Endothelial cell of umbilical vein (primary cell): ENCODE results near the gene PLCD1. TPM values are rescaled to one million over a fixed set of nuclear protein-coding genes. Genes with fewer than 3 reads are reported as not detected.

Source experiments
- BruUV-seq: library from RNA; stranded (reverse); fragments of 400-500 nt; replicated peaks from 2 replicates; lab custom pipeline; 2021; lab: Mats Ljungman, UMichigan
- CTCF ChIA-PET: fragments of 300-600, 350-600 bp; sonication (Branson Sonifier 250); formaldehyde crosslinking; loops from one replicate; lab custom pipeline; 2021; ENCODE audit warnings: antibody characterized with exemption, inconsistent platforms; lab: Charles Lee
- POLR2A ChIA-PET: fragments of 300-600, 350-600 bp; sonication (Branson Sonifier 250); formaldehyde crosslinking; loops from one replicate; lab custom pipeline; 2021; ENCODE audit warnings: antibody characterized with exemption, inconsistent platforms; lab: Charles Lee
- DNase-seq: peaks from one replicate; pipeline ENCODE4 v3.0.0-alpha.2; 2011; ENCODE audit warnings: low read depth, low spot score
- FAIRE-seq: peaks from 2 replicates; lab custom pipeline; 2011; peaks lifted over from hg19 to GRCh38; lab: Jason Lieb, UNC
- H2AFZ ChIP-seq: 2 replicates; pipeline ENCODE4 v1.6.0; 2012; ENCODE audit warnings: low read depth, low read length, control low read depth, inconsistent platforms
- H3K27ac ChIP-seq: 2 replicates; pipeline ENCODE4 v1.5.1; 2011; ENCODE audit warnings: low read depth, mild to moderate bottlenecking, control low read depth, low read length, moderate library complexity; ENCODE audit not compliant: insufficient read depth
- H3K27me3 ChIP-seq, 2 experiments: 2 replicates each; pipeline versions ENCODE4 v1.6.0 to v1.6.1; 2011; ENCODE audit warnings: low read length in 2 of 2, mixed read lengths in 1 of 2; ENCODE audit not compliant: control insufficient read depth in 2 of 2, insufficient read depth in 2 of 2
- H3K36me3 ChIP-seq, 2 experiments: 2 replicates in 1 of 2; 3 replicates in 1 of 2; pipeline ENCODE4 v1.5.1; 2011; ENCODE audit warnings: low read length in 2 of 2, mild to moderate bottlenecking in 1 of 2, moderate library complexity in 1 of 2; ENCODE audit not compliant: control insufficient read depth in 2 of 2, insufficient read depth in 2 of 2; ENCODE audit errors: extremely low read depth in 1 of 2
- H3K4me1 ChIP-seq: 3 replicates; pipeline ENCODE4 v1.5.1; 2011; ENCODE audit warnings: mild to moderate bottlenecking, low read length; ENCODE audit not compliant: control insufficient read depth, insufficient read depth; ENCODE audit errors: extremely low read depth
- H3K4me2 ChIP-seq: 2 replicates; pipeline ENCODE4 v1.6.1; 2011; ENCODE audit warnings: low read length, control low read depth, mixed read lengths; ENCODE audit not compliant: insufficient read depth
- H3K4me3 ChIP-seq, 3 experiments: fragments of 200-600 bp in 1 of 3; sonication (generic), shearing (Covaris generic) in 1 of 3; replicated peaks in 1 of 3; 2 replicates each; pipeline ENCODE4 v1.5.1; 2011 to 2016; ENCODE audit warnings: control low read depth in 3 of 3, low read length in 3 of 3, mild to moderate bottlenecking in 2 of 3, inconsistent platforms in 1 of 3, low read depth in 1 of 3, moderate library complexity in 1 of 3; ENCODE audit not compliant: insufficient read depth in 1 of 3
- H3K79me2 ChIP-seq: 2 replicates; pipeline ENCODE4 v1.6.0; 2012; ENCODE audit warnings: low read length, inconsistent platforms; ENCODE audit not compliant: control insufficient read depth, insufficient read depth
- H3K9ac ChIP-seq: replicated peaks from 2 replicates; pipeline ENCODE3; 2011; ENCODE audit warnings: low read length, control low read depth; ENCODE audit not compliant: insufficient read depth; ENCODE audit errors: extremely low read depth
- H3K9me1 ChIP-seq: replicated peaks from 3 replicates; pipeline ENCODE4 v1.6.0; 2011; ENCODE audit warnings: mild to moderate bottlenecking, low read length; ENCODE audit not compliant: control insufficient read depth, insufficient read depth; ENCODE audit errors: extremely low read depth
- H3K9me3 ChIP-seq: replicated peaks from 2 replicates; pipeline ENCODE4 v1.5.1; 2012; ENCODE audit warnings: low read length, inconsistent platforms; ENCODE audit not compliant: control insufficient read depth, insufficient read depth
- H4K20me1 ChIP-seq: replicated peaks from 2 replicates; pipeline ENCODE3; 2011; ENCODE audit warnings: mild to moderate bottlenecking, low read length; ENCODE audit not compliant: control insufficient read depth, insufficient read depth; ENCODE audit errors: extremely low read depth
- EZH2 ChIP-seq: IDR thresholded peaks from 2 replicates; pipeline ENCODE4 v1.6.1; 2012; ENCODE audit warnings: borderline replicate concordance, low read depth, mild to moderate bottlenecking, moderate library complexity, low read length, inconsistent platforms; ENCODE audit not compliant: severe bottlenecking
- FOS ChIP-seq: IDR thresholded peaks from 2 replicates; pipeline ENCODE4 v1.6.1; 2011; ENCODE audit warnings: mild to moderate bottlenecking, low read length, moderate library complexity, borderline replicate concordance; ENCODE audit not compliant: insufficient read depth
- GATA2 ChIP-seq: IDR thresholded peaks from 2 replicates; pipeline ENCODE4 v1.7.0; 2011; ENCODE audit warnings: low read depth, mild to moderate bottlenecking, moderate library complexity, mixed read lengths, low read length; ENCODE audit not compliant: insufficient read length, insufficient read depth
- JUN ChIP-seq: IDR thresholded peaks from 2 replicates; pipeline ENCODE4 v1.6.1; 2011; ENCODE audit warnings: borderline replicate concordance, low read depth; ENCODE audit not compliant: insufficient read length, insufficient read depth
- MYC ChIP-seq: IDR thresholded peaks from one replicate; pipeline ENCODE4 v1.6.1; 2011; ENCODE audit warnings: mild to moderate bottlenecking, low read depth, low read length
- POLR2A ChIP-seq: IDR thresholded peaks from 2 replicates; pipeline ENCODE4 v1.6.1; 2012; ENCODE audit warnings: low read depth, mild to moderate bottlenecking, control low read depth, low read length
- POLR2AphosphoS5 ChIP-seq: IDR thresholded peaks from 2 replicates; pipeline ENCODE4 v1.6.1; 2012; ENCODE audit warnings: low read depth, mild to moderate bottlenecking, control low read depth, low read length, moderate library complexity; ENCODE audit not compliant: insufficient read depth
- dilution Hi-C: fragments of 300-500 bp; cut with MboI; formaldehyde crosslinking; loops from one replicate; pipeline ENCODE4 v1.15.0; 2019; ENCODE audit warnings: low sequenced_read_pairs; ENCODE audit not compliant: extremely low pct_ligation_motif_present
- intact Hi-C: fragments of 100-400 bp; cut with micrococcal nuclease; formaldehyde crosslinking; loops from one replicate; pipeline ENCODE4 v1.10.0; 2022
- polyA plus RNA-seq, 4 experiments: library from polyadenylated mRNA; depleted of rRNA in 3 of 4; stranded (reverse) in 3 of 4; unstranded in 1 of 4; fragments of >200 nt; gene quantifications; 2 replicates each; pipeline versions ENCODE4 v1.2.1 to v1.2.3, GENCODE V29; 2011 to 2012; ENCODE audit warnings: missing spikeins in 1 of 4
- total RNA-seq: library from RNA; stranded (reverse); gene quantifications from 2 replicates; pipeline ENCODE4 v1.2.3, GENCODE V29; 2021
- TF ChIP-seq, protein P1 (sequence below), 2 donors: IDR thresholded peaks; 1 replicate in 1 of 2; 2 replicates in 1 of 2; pipeline ENCODE4 v1.5.1; 2011; ENCODE audit warnings: low read length in 2 of 2, mild to moderate bottlenecking in 2 of 2, moderate library complexity in 2 of 2, control low read depth in 1 of 2, inconsistent platforms in 1 of 2, low read depth in 1 of 2; ENCODE audit not compliant: insufficient read depth in 1 of 2; ENCODE audit errors: extremely low read depth in 1 of 2
- TF ChIP-seq, protein P2 (sequence below): IDR thresholded peaks from 2 replicates; pipeline ENCODE4 v1.6.1; 2011; ENCODE audit not compliant: insufficient read depth, insufficient read length

The PLCD1 gene
- total and polyA plus RNA-seq, 2 donors (not counting 3 experiments of a cell fraction or from before 2014, with no cell fraction given) = 12.6 to 15.3 TPM

DNA sequence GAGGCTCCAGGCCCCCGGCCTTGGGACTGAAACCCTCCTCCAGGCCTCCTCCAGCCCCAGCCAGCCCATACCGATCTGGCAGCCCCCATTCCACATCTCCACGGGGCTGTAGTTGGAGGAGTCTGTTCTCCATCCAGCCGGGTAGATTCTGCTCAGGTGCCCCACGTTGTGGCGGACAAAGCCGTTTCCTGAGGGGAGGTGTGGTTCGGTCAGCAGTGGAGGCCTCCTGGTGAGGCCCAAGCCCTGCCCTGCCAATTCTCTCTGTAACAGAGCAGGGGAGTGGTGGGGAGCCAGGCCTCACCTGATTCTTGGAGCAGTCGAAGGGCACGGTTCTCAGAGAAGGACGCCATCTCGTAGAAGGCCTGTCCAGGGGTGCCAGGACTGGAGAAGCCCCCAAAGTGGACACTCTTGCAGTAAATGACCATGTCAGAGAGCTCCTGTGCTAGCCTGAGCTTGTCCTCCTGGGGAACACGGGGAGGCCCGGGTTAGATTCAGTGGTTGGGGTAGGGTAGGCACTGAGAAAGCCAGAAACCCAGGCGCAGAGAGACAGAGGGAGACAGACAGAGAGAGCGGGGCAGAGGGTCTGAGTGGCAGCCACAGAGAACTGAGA is 20.4 kb downstream of the PLCD1 start:
- no TSS peak for BruUV-seq
- CTCF ChIA-PET = interaction anchor here (0.8 kb wide), 1 partner anchor 12 kb away, joined by 3 read pairs; no protein-coding TSS in a partner anchor
- FAIRE-seq (no peak), DNase-seq (no peak)
- Histone ChIP-seq H3K4me3 (no peak overlapping the region), H3K4me2 (no peak overlapping the region), H3K36me3 (peaks cover 0 to 9% of the 10 kb centered on the region in 2 experiments), H3K4me1 (no peaks in the 10 kb centered on the region), H4K20me1 (no peaks in the 10 kb centered on the region), H3K79me2 (no peaks in the 10 kb centered on the region), H2AFZ (no peak overlapping the region), H3K9me1 (no peaks in the 10 kb centered on the region), H3K9me3 (no peaks in the 10 kb centered on the region), H3K9ac (no peak overlapping the region), H3K27me3 (no peaks in the 10 kb centered on the region), H3K27ac (no peak overlapping the region)
- TF ChIP-seq, protein P1, sequence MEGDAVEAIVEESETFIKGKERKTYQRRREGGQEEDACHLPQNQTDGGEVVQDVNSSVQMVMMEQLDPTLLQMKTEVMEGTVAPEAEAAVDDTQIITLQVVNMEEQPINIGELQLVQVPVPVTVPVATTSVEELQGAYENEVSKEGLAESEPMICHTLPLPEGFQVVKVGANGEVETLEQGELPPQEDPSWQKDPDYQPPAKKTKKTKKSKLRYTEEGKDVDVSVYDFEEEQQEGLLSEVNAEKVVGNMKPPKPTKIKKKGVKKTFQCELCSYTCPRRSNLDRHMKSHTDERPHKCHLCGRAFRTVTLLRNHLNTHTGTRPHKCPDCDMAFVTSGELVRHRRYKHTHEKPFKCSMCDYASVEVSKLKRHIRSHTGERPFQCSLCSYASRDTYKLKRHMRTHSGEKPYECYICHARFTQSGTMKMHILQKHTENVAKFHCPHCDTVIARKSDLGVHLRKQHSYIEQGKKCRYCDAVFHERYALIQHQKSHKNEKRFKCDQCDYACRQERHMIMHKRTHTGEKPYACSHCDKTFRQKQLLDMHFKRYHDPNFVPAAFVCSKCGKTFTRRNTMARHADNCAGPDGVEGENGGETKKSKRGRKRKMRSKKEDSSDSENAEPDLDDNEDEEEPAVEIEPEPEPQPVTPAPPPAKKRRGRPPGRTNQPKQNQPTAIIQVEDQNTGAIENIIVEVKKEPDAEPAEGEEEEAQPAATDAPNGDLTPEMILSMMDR (IDR thresholded peaks at IDR 0.05; ENCODE audit: extremely low read depth in 1 of 2, insufficient read depth in 1 of 2, low read depth in 1 of 2, low read length in 2 of 2) = no peak
- no peak for TF ChIP-seq EZH2
- TF ChIP-seq POLR2AphosphoS5 = no peak
- TF ChIP-seq GATA2 = no peak
- TF ChIP-seq POLR2A = no peak
- TF ChIP-seq JUN = no peak
- no peak for TF ChIP-seq FOS
- TF ChIP-seq, protein P2, sequence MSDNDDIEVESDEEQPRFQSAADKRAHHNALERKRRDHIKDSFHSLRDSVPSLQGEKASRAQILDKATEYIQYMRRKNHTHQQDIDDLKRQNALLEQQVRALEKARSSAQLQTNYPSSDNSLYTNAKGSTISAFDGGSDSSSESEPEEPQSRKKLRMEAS = no peak
- no peak for TF ChIP-seq MYC
- intact Hi-C loops = no loop called here
- dilution Hi-C loops = no loop called here
- POLR2A ChIA-PET = no interaction called here
